Activated gamma-delta T cell treated with anti-CD3 and anti-CD28 coated beads, Interleukin-2, amount 50 U/mL, for 16 hours (primary cell): Measurements from ENCODE around the gene ACTRT2.

Experiments used
- DNase-seq: peaks from one replicate; pipeline ENCODE4 v3.0.0-alpha.2; 2020; ENCODE audit warnings: low read depth

Gene ACTRT2

GRCh38 chr1:2983706-2984398, 37.4 kb upstream of the ACTRT2 start:
- no peak for DNase-seq

- DNase-seq, result no peak
These were observed 36.7 kb upstream of the ACTRT2 start for GRCh38 chr1:2984399-2985061.

GRCh38 chr1:2985067-2985561, 36.2 kb upstream of the ACTRT2 start:
- no peak for DNase-seq

GRCh38 chr1:2985694-2986548, 35.3 kb upstream of the ACTRT2 start:
- DNase-seq, result no peak

GRCh38 chr1:2986549-2987305, 34.5 kb upstream of the ACTRT2 start:
- no peak for DNase-seq

- no peak for DNase-seq
These were observed 33.5 kb upstream of the ACTRT2 start for GRCh38 chr1:2987773-2988172.

- no peak for DNase-seq
These were observed 33.0 kb upstream of the ACTRT2 start for GRCh38 chr1:2988256-2988655.

- no peak for DNase-seq
These were observed 32.1 kb upstream of the ACTRT2 start for GRCh38 chr1:2989185-2989584.

GRCh38 chr1:2989976-2990375, 31.3 kb upstream of the ACTRT2 start:
- no peak for DNase-seq

GRCh38 chr1:2990376-2991115, 30.7 kb upstream of the ACTRT2 start:
- no peak for DNase-seq

- DNase-seq, result no peak
These were observed 29.3 kb upstream of the ACTRT2 start for GRCh38 chr1:2991753-2992495.

- no peak for DNase-seq
These were observed 22.7 kb upstream of the ACTRT2 start for GRCh38 chr1:2998503-2999100.

- DNase-seq, result no peak
These were observed 22.1 kb upstream of the ACTRT2 start for GRCh38 chr1:2999138-2999537.

GRCh38 chr1:2999571-2999970, 21.7 kb upstream of the ACTRT2 start:
- no peak for DNase-seq

- DNase-seq, result no peak
These were observed 21.1 kb upstream of the ACTRT2 start for GRCh38 chr1:3000214-3000613.

GRCh38 chr1:3000671-3001470, 20.4 kb upstream of the ACTRT2 start:
- no peak for DNase-seq

GRCh38 chr1:3001471-3002348, 19.6 kb upstream of the ACTRT2 start:
- DNase-seq, result no peak

- no peak for DNase-seq
These were observed 18.8 kb upstream of the ACTRT2 start for GRCh38 chr1:3002349-3003038.
